GM10266 (cell line): Measurements from ENCODE around the gene FAM50B.
"Not testable (repeated sequence)": the region's sequence is repeated elsewhere in the genome, so short reads cannot be mapped to it uniquely, and the experiment has no call there.

Source experiments
- DNase-seq: peaks from one replicate; pipeline ENCODE4 v3.0.0; 2012; ENCODE audit errors: extremely low spot score
- TF ChIP-seq, protein P1 (sequence below): IDR thresholded peaks from 2 replicates; pipeline ENCODE4 v1.5.1; 2012; ENCODE audit warnings: mild to moderate bottlenecking, low read depth; ENCODE audit not compliant: control insufficient read depth, insufficient read depth; ENCODE audit errors: missing control alignments

Gene FAM50B

GRCh38 chr6:3857468-3858456 is 8.6 kb downstream of the FAM50B start:
- no peak for DNase-seq

GRCh38 chr6:3859878-3860552 is 10.8 kb downstream of the FAM50B start:
- TF ChIP-seq, protein P1, sequence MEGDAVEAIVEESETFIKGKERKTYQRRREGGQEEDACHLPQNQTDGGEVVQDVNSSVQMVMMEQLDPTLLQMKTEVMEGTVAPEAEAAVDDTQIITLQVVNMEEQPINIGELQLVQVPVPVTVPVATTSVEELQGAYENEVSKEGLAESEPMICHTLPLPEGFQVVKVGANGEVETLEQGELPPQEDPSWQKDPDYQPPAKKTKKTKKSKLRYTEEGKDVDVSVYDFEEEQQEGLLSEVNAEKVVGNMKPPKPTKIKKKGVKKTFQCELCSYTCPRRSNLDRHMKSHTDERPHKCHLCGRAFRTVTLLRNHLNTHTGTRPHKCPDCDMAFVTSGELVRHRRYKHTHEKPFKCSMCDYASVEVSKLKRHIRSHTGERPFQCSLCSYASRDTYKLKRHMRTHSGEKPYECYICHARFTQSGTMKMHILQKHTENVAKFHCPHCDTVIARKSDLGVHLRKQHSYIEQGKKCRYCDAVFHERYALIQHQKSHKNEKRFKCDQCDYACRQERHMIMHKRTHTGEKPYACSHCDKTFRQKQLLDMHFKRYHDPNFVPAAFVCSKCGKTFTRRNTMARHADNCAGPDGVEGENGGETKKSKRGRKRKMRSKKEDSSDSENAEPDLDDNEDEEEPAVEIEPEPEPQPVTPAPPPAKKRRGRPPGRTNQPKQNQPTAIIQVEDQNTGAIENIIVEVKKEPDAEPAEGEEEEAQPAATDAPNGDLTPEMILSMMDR, result no peak
- no peak for DNase-seq

More at GRCh38 chr6:3857468-3858456, 8.6 kb downstream of the FAM50B start:
- TF ChIP-seq, protein P1, result no peak

- TF ChIP-seq, protein P1, result no peak
- no peak for DNase-seq
Observed at GRCh38 chr6:3861424-3861823, 12.3 kb downstream of the FAM50B start.

DNA sequence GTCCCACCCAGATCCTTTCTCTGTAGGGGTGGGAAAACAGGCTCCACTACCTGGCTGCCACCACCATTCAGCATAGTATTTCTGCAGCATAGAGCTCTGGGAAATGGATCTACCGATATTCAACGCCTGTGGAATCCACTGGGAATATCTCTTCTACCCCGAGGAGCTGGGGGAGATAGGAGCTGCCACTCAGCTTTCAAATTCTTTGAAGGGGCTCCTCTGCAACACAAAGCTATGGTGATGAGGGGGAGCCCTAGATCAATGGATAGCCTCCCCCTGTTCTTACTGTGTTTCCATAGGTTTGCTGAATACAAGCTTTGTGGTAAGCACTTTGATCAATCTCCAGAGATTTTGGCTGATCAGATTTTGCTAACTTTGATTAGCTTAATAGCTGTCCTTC is 12.9 kb downstream of the FAM50B start:
- no peak for DNase-seq
- TF ChIP-seq, protein P1, result no peak

DNA sequence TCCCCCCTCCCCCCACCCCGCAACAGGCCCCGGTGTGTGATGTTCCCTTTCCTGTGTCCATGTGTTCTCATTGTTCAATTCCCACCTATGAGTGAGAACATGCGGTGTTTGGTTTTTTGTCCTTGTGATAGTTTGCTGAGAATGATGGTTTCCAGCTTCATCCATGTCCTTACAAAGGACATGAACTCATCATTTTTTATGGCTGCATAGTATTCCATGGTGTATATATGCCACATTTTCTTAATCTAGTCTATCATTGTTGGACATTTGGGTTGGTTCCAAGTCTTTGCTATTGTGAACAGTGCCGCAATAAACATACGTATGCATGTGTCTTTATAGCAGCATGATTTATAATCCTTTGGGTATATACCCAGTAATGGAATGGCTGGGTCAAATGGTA is 14.1 kb downstream of the FAM50B start:
- DNase-seq, result not testable (repeated sequence)

DNA sequence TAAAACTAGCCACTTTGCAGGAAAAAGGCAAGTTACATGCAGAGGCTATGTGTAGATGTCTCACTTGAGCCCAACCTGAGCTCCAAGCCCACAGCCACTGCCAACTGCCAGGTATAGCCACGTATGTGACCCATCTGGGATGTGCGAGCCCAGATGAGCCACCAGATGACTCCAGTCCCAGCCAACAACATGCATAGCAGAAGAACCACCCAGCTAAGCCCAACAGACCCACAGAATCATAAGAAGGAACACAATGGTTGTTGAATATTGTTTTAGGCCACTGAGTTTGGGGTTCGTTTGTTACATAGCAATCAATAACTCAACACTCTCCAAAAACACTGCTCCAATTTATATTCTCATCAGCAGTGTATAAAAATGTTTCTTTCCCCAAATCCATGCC is 16.3 kb downstream of the FAM50B start:
- no peak for DNase-seq
- TF ChIP-seq, protein P1, result no peak

DNA sequence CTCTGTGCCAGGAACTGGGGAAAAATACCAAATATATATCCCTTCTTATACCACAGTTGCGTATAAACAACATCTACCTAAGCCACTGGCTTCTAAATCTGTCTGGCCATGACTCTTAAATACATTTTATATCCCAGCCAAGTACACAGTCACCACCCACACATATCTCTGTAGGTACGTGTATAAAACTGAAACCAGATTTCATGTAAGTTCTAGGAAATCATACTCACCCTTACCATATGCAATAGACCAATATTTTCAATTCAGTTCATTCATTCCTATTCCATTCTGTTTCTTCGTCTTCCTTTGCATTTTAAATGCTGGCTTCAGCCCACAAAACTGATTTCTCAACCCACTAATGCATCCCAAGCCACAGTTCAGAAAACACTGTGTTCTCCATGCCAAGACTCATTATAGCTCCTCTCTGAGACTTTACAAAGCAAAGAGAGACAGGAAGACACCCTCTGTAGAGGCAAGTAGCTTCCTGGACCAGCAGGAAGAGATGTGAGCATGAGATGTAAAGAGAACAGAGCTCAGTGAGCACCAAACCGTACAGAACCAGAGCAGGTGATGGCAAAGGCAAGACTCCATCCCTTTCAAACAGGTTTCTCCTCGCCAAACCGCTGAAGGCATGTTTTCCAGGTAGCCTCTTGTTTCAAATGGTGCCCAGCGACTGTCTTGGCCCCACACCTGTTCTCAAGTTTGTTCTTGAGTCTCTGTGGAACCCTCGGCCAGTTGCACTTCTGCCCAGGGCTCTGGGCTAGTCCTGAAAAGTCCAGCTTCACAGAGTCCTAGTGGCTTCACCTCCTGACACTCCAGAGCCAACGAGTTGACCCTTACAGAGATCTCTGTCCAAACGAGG is 18.7 kb downstream of the FAM50B start:
- DNase-seq, result no peak
- TF ChIP-seq, protein P1, result no peak
